H1 (cell line): ENCODE data around the gene YBX1. TPM values are rescaled to one million over a fixed set of nuclear protein-coding genes. Genes with fewer than 3 reads are reported as not detected.
A peak's percentile ranks its signal among the peaks of the same experiment; 100 is the strongest.

Experiments used
- CHD7 ChIP-seq: fragments of 300-600 bp; sonication (generic); IDR thresholded peaks from 2 replicates; pipeline ENCODE4 v1.7.1; 2012; ENCODE audit warnings: low read length, moderate library complexity, mild to moderate bottlenecking, inconsistent platforms; ENCODE audit not compliant: insufficient replicate concordance
- TBP ChIP-seq: IDR thresholded peaks from 2 replicates; pipeline ENCODE4 v1.6.1; 2011; ENCODE audit warnings: low read depth, low read length, improper control_type of control experiment
- YY1 ChIP-seq: IDR thresholded peaks from 2 replicates; pipeline ENCODE4 v1.6.1; 2011; ENCODE audit warnings: low read depth, mild to moderate bottlenecking, low read length
- polyA plus RNA-seq, 7 experiments: library from polyadenylated mRNA; depleted of rRNA in 3 of 7; stranded (reverse) in 5 of 7; unstranded in 2 of 7; fragments of >200 nt in 5 of 7; fragments of 200-250 nt in 2 of 7; gene quantifications; 1 replicate in 5 of 7; 2 replicates in 1 of 7; 4 replicates in 1 of 7; pipeline versions ENCODE4 v1.2.1 to v1.2.3, GENCODE V29; 2011 to 2013; ENCODE audit warnings: missing spikeins in 2 of 7, mixed read lengths in 2 of 7
- total RNA-seq: library from RNA; stranded (reverse); fragmentation: NEBNext Ultra II Directional; extraction: Animal tissue kit (Norgen Biotek cat#: 25700); gene quantifications from 2 replicates; pipeline ENCODE4 v1.2.1, GENCODE V29; 2021

The YBX1 gene
- total and polyA plus RNA-seq, 2 of the 8 experiments (the other 6 are each of a cell fraction or from before 2014, with no cell fraction given) = 438 to 1,219 TPM

DNA sequence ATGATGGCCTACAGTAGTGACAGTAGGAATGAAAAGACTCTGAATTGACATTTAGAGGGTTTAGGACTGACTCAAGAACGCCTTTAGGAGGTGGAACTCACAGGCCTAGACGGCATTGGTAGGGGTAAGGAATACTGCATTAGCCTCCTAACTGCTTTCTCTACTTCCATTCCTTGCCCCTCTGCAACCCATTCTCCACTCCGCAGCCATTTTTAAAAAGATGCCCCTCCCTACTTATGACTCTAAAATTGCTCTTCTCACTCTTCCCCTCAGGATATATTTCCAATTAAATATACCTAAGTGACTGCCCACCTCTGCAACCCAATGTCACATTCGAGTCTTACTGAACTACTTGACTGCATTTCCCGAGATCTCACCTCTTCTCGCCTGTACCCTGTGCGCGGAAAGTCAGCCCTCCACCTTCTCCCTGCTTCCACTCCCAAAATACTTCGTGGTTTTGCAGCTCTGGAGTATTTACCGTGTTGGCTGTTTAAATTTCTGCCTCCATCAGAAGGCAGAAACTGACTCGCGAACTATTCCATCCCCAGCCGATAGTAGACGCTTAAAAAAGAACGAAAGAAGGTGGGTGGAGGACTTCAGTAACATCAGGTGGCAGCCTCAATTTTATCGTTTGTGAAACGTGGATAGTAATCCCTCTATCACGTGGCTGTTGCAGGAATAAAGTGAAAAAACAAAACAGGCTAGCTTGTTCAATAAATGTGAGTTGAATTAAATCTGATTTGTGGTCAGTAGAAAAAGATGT lies 1.1 kb upstream of the YBX1 start (continued):
- TF ChIP-seq CHD7 (no peak), YY1 (peak; percentile 59; the same call in 1 of the 2 replicates), TBP (peak; percentile 17; the same call in 1 of the 2 replicates)
- TF ChIP-seq, all 59 proteins: peak for 5
